NB4 (cell line): ENCODE results near the gene GPR107.

Experiments used
- CTCF ChIP-seq: IDR thresholded peaks from one replicate; pipeline ENCODE4 v1.5.1; 2012; ENCODE audit warnings: low read depth, low read length
- MAX ChIP-seq: IDR thresholded peaks from 2 replicates; pipeline ENCODE4 v1.6.1; 2011; ENCODE audit warnings: low read depth, low read length
- POLR2A ChIP-seq: IDR thresholded peaks from 2 replicates; pipeline ENCODE4 v1.6.1; 2011; ENCODE audit warnings: mild to moderate bottlenecking; ENCODE audit not compliant: insufficient read length; ENCODE audit errors: extremely low read depth

GRCh38 chr9:130172161-130172857 is 118.6 kb downstream of the GPR107 start, which contains the start of gene NCS1:
- TF ChIP-seq CTCF (no peak), POLR2A (no peak), MAX (no peak)
